Choroid plexus epithelial cell (primary cell): Measurements from ENCODE around the gene ADAMTS19.

ENCODE experiments used
- DNase-seq: peaks from one replicate; pipeline ENCODE4 v3.0.0-alpha.2; 2010; ENCODE audit warnings: low read depth
- H3K4me3 ChIP-seq: 2 replicates; pipeline ENCODE4 v1.5.1; 2011; ENCODE audit warnings: low read depth, mild to moderate bottlenecking, control low read depth, low read length, moderate library complexity
- CTCF ChIP-seq: conservative IDR thresholded peaks from 2 replicates; pipeline ENCODE4 v1.5.1; 2011; ENCODE audit warnings: low read depth, mild to moderate bottlenecking, control low read depth, inconsistent platforms, low read length, moderate library complexity

Gene ADAMTS19

DNA sequence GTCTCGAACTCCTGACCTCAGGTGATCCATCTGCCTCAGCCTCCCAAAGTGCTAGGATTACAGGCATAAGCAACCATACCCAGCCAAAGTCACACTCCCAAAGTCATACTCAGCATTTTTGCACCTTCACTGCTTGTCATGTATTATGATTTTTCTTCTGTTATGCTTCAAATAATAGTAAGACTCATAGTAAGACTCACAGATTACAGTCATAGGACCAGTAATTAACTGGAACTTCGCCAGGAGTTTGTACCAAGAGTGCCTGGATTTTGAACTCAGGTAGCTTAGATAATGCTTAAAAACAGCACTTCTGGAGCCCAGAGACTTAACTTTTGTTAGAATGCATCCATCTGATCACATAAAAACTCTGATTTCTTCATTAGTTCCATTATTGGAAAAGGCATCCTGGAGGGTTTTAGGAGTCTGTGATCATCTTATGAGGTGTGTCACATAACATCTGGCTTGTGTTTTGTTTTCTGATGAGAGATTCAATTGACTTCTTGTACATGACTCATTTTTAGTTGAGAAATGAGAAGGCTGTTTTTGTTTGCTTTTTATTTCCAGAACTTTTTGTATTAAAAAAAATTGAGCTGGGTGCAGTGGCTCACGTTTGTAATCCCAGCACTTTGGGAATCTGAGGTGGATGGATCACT, 131.5 kb downstream of the ADAMTS19 start:
- no peak for DNase-seq
- no peak for TF ChIP-seq CTCF
- no peak overlapping the region for H3K4me3 ChIP-seq

DNA sequence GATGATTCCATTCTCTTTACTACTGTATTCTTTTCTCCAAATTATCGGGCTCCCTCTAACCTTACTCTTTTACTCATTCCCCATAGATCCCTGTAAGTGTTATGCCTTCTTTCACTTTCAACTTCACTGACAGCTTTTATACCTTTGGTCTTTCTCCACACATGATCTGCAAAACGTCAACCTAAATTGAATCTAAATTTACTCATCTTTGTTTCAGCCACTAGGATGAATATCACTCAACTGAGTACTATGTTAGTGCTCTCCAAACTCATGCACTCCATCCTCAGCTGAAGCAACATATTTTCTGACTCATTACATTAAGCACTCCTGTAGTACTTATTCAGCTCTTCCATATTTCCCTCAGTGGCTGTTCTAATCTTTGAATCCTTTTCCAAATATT, 133.4 kb downstream of the ADAMTS19 start:
- no peak for DNase-seq
- no peak for TF ChIP-seq CTCF
- H3K4me3 ChIP-seq: no peak overlapping the region

- no peak overlapping the region for H3K4me3 ChIP-seq
- DNase-seq: no peak
- no peak for TF ChIP-seq CTCF
Observed at GRCh38 chr5:129601576-129601975, 141.5 kb downstream of the ADAMTS19 start.

DNA sequence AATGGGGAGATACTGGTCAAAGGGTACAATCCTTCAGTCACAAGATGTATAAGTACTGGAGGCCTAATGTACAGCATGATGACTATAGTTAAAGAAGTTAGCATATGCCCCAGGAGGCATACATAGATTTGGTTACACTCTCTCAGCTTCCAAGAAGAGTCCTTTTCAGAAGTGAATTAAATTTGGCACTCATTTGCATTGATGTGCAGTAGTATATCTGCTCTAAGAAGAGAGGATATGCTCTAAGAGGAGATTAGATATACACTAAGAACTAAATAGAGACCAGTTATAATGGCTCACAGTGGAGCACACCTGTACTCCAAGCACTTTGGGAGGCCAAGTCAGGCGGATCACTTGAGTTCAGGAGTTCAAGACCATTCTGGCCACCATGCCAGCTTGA, 148.3 kb downstream of the ADAMTS19 start:
- no peak for DNase-seq
- H3K4me3 ChIP-seq: no peak overlapping the region
- TF ChIP-seq CTCF: no peak

GRCh38 chr5:129609710-129610109, 149.6 kb downstream of the ADAMTS19 start:
- DNase-seq: no peak
- TF ChIP-seq CTCF: no peak
- H3K4me3 ChIP-seq: no peak overlapping the region

- no peak for TF ChIP-seq CTCF
- H3K4me3 ChIP-seq: no peak overlapping the region
- no peak for DNase-seq
Observed at GRCh38 chr5:129616517-129616916, 156.4 kb downstream of the ADAMTS19 start.

DNA sequence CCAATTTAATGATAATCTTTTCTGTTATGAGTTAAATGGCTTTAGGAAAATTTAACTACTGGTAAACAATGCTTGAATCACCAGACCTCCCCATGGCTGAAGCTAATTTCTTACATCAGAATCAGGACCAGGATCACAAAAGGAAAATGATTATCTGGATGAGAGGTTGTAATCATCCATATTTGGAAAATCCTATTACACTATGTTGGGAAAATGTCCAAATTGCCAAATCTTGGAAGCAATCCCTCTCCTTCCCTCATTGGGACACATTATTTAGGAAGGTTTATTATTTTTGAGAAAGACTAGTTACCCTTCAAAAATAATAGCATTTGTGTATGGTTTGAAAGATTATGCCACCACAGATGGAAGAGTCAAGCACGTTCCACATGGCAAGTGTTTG, 157.1 kb downstream of the ADAMTS19 start:
- no peak for TF ChIP-seq CTCF
- DNase-seq: no peak
- H3K4me3 ChIP-seq: no peak overlapping the region
